Osteocyte (in vitro differentiated cells): ENCODE results near the gene PRLR. TPM values are rescaled to one million over a fixed set of nuclear protein-coding genes. Genes with fewer than 3 reads are reported as not detected.

Experiments
- DNase-seq: peaks from one replicate; pipeline ENCODE4 v3.0.0; 2021; ENCODE audit warnings: mixed read lengths; ENCODE audit not compliant: unreplicated experiment; ENCODE audit errors: extremely low spot score
- H3K27ac Mint-ChIP-seq: one replicate; pipeline ENCODE4 v1.8.0; 2021; ENCODE audit warnings: mild to moderate bottlenecking, mixed read lengths; ENCODE audit not compliant: unreplicated experiment
- H3K27me3 Mint-ChIP-seq: one replicate; pipeline ENCODE4 v1.8.0; 2021; ENCODE audit warnings: mixed read lengths; ENCODE audit not compliant: unreplicated experiment
- H3K36me3 Mint-ChIP-seq: one replicate; pipeline ENCODE4 v1.8.0; 2021; ENCODE audit warnings: mixed read lengths; ENCODE audit not compliant: unreplicated experiment
- H3K4me1 Mint-ChIP-seq: one replicate; pipeline ENCODE4 v1.8.0; 2021; ENCODE audit warnings: mixed read lengths; ENCODE audit not compliant: unreplicated experiment
- H3K4me3 Mint-ChIP-seq: one replicate; pipeline ENCODE4 v1.8.0; 2021; ENCODE audit warnings: mild to moderate bottlenecking, moderate library complexity, mixed read lengths; ENCODE audit not compliant: unreplicated experiment
- H3K9me3 Mint-ChIP-seq: one replicate; pipeline ENCODE4 v1.8.0; 2021; ENCODE audit warnings: mixed read lengths; ENCODE audit not compliant: unreplicated experiment
- CTCF ChIP-seq: fragments of 200-600 bp; sonication (generic); IDR thresholded peaks from 2 replicates; pipeline ENCODE4 v1.5.0; 2021; ENCODE audit warnings: antibody characterized with exemption, mild to moderate bottlenecking, moderate library complexity
- total RNA-seq: library from RNA; stranded (reverse); gene quantifications from 2 replicates; pipeline ENCODE4 v1.2.1, GENCODE V29; 2021

The PRLR gene
- total RNA-seq, 1 donor from 2014 or later: 0.30 TPM

GRCh38 chr5:35171991-35172390, 58.3 kb downstream of the PRLR start:
- no peaks in the 10 kb centered on the region for H3K36me3 Mint-ChIP-seq
- H3K27me3 Mint-ChIP-seq: no peaks in the 10 kb centered on the region
- no peak for TF ChIP-seq CTCF
- H3K4me1 Mint-ChIP-seq: no peaks in the 10 kb centered on the region
- peaks cover 14% of the 10 kb centered on the region for H3K9me3 Mint-ChIP-seq
- H3K27ac Mint-ChIP-seq: no peak overlapping the region
- no peak overlapping the region for H3K4me3 Mint-ChIP-seq
- DNase-seq: no peak

- H3K27ac Mint-ChIP-seq: no peak overlapping the region
- H3K27me3 Mint-ChIP-seq: no peaks in the 10 kb centered on the region
- DNase-seq: no peak
- no peak overlapping the region for H3K4me3 Mint-ChIP-seq
- H3K4me1 Mint-ChIP-seq: no peaks in the 10 kb centered on the region
- H3K36me3 Mint-ChIP-seq: no peaks in the 10 kb centered on the region
- H3K9me3 Mint-ChIP-seq: peaks cover 20% of the 10 kb centered on the region
- TF ChIP-seq CTCF: no peak
Observed at GRCh38 chr5:35171078-35171477, 59.2 kb downstream of the PRLR start.

GRCh38 chr5:35166043-35166442, 64.2 kb downstream of the PRLR start:
- Mint-ChIP-seq H3K9me3 (peaks cover 20% of the 10 kb centered on the region), H3K27ac (no peak overlapping the region), H3K4me3 (no peak overlapping the region), H3K36me3 (no peaks in the 10 kb centered on the region), H3K4me1 (no peaks in the 10 kb centered on the region), H3K27me3 (no peaks in the 10 kb centered on the region)
- TF ChIP-seq CTCF: no peak
- DNase-seq: no peak

DNA sequence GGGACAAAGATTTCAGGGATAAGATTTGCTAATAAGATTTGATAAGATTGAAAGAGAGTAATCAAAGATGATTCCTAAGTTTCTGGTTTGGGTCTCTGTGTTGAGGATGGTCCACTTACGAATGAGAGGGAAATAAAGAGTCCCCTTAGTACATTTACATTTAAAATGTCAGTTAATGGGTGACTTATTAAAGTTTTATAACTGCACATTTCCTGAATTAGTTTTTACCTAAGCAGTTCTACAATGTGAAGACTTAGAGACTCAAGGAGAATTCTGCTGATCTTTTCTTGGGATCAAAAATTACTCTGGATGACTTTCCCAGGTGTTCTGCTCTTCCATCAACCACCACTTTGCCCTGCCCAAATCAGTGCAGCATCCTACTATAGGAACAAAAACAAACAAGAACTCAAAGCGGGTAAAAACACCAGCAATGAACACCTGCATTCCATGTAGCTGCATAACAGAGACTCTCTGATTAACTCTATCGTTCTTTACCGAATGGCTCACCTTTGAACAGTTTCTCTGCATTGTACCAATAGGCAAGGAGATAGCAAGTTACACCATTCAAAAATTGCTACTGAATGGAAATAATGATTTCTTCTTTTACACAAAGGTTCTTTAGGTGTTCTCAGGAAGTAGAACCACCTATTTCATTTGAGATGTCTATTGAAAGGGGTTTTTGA, 65.3 kb downstream of the PRLR start:
- no peak for TF ChIP-seq CTCF
- Mint-ChIP-seq H3K4me3 (no peak overlapping the region), H3K4me1 (no peaks in the 10 kb centered on the region), H3K27me3 (no peaks in the 10 kb centered on the region), H3K36me3 (no peaks in the 10 kb centered on the region), H3K9me3 (peaks cover 20% of the 10 kb centered on the region), H3K27ac (no peak overlapping the region)
- no peak for DNase-seq

DNA sequence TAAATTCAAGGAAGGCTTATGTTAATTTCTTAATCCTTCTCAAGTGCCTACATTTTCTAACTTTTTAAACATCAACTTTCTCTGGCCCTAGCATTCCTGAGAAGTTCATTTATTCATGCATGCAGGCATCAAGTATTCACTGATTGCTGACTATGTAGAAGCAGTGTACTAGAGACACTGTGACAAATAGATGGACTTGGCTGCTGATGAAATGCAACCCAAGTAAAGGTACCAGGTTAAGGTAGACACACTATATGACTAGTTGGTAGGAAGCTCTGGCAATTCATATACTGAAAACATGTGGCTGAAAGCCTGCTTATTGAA, 66.6 kb downstream of the PRLR start:
- Mint-ChIP-seq H3K27ac (no peak overlapping the region), H3K36me3 (no peaks in the 10 kb centered on the region), H3K4me3 (no peak overlapping the region), H3K4me1 (no peaks in the 10 kb centered on the region), H3K9me3 (peaks cover 20% of the 10 kb centered on the region), H3K27me3 (no peaks in the 10 kb centered on the region)
- TF ChIP-seq CTCF: no peak
- DNase-seq: no peak
